SU-DHL-6 (cell line): ENCODE measurements around the gene ARHGAP6.

Experiments used
- CTCF ChIP-seq: fragments of 200-600 bp; sonication (generic); IDR thresholded peaks from one replicate; pipeline ENCODE4 v1.5.1; 2017; ENCODE audit warnings: antibody characterized with exemption, mild to moderate bottlenecking, low read length, moderate library complexity; ENCODE audit not compliant: insufficient read depth, poor library complexity, severe bottlenecking
- EZH2phosphoT487 ChIP-seq: fragments of 200-600 bp; sonication (generic), shearing (Covaris generic); conservative IDR thresholded peaks from 2 replicates; pipeline ENCODE4 v1.6.1; 2018; ENCODE audit warnings: mild to moderate bottlenecking, antibody characterized with exemption, low read length, moderate library complexity, mixed read lengths

- no peak for TF ChIP-seq CTCF
- no peak for TF ChIP-seq EZH2phosphoT487
Measured at GRCh38 chrX:11382930-11383329, 282.8 kb downstream of the ARHGAP6 start.
